A673 (cell line): Measurements from ENCODE around the gene FPR3. TPM values are rescaled to one million over a fixed set of nuclear protein-coding genes. Genes with fewer than 3 reads are reported as not detected.

Experiments used
- BruUV-seq: library from RNA; stranded (reverse); fragments of 400-500 nt; replicated peaks from 2 replicates; lab custom pipeline; 2021; lab: Mats Ljungman, UMichigan
- CTCF ChIA-PET: fragments of 300-600 bp; sonication (Branson Sonifier 250); formaldehyde crosslinking; loops from one replicate; lab custom pipeline; 2022; ENCODE audit warnings: antibody characterized with exemption; lab: Charles Lee
- POLR2A ChIA-PET: fragments of 300-600 bp; sonication (Branson Sonifier 250); formaldehyde crosslinking; loops from one replicate; lab custom pipeline; 2022; ENCODE audit warnings: antibody characterized with exemption; ENCODE audit not compliant: low non-redundant PET; lab: Charles Lee
- DNase-seq: peaks from one replicate; pipeline ENCODE4 v3.0.0-alpha.2; 2015; ENCODE audit warnings: low spot score
- H3K27ac ChIP-seq: fragments of 200-600 bp; sonication (generic); 2 replicates; pipeline ENCODE4 v1.5.1; 2016; ENCODE audit warnings: mixed run types, low read depth, mild to moderate bottlenecking, mixed read lengths, antibody characterized with exemption, low read length; ENCODE audit not compliant: poor library complexity, severe bottlenecking
- H3K27me3 ChIP-seq: fragments of 200-600 bp; sonication (generic); replicated peaks from 2 replicates; pipeline ENCODE4 v1.6.1; 2017; ENCODE audit warnings: mixed run types, low read depth, mild to moderate bottlenecking, mixed read lengths, antibody characterized with exemption, low read length; ENCODE audit not compliant: insufficient read depth, poor library complexity
- H3K36me3 ChIP-seq: fragments of 200-600 bp; sonication (generic); 2 replicates; pipeline ENCODE4 v1.6.1; 2016; ENCODE audit warnings: mixed run types, mild to moderate bottlenecking, mixed read lengths, antibody characterized with exemption, low read length; ENCODE audit not compliant: insufficient read depth, poor library complexity, severe bottlenecking
- H3K4me1 ChIP-seq: fragments of 200-600 bp; sonication (generic); 2 replicates; pipeline ENCODE4 v1.6.1; 2017; ENCODE audit warnings: mixed run types, mild to moderate bottlenecking, mixed read lengths, antibody characterized with exemption, low read length; ENCODE audit not compliant: insufficient read depth, poor library complexity, severe bottlenecking
- H3K4me3 ChIP-seq: fragments of 200-600 bp; sonication (generic); 2 replicates; pipeline ENCODE4 v1.5.1; 2016; ENCODE audit warnings: low read depth, mixed run types, mild to moderate bottlenecking, mixed read lengths, low read length; ENCODE audit not compliant: poor library complexity, severe bottlenecking
- H3K9me3 ChIP-seq: fragments of 200-600 bp; sonication (generic); 2 replicates; pipeline ENCODE4 v1.6.1; 2016; ENCODE audit warnings: mixed run types, low read depth, mild to moderate bottlenecking, mixed read lengths, antibody characterized with exemption, low read length; ENCODE audit not compliant: poor library complexity, severe bottlenecking
- CTCF ChIP-seq: fragments of 300-800, 200-600 bp; sonication (generic); conservative IDR thresholded peaks from 2 replicates; pipeline ENCODE4 v1.5.1; 2017; ENCODE audit warnings: low read depth, mild to moderate bottlenecking, antibody characterized with exemption, low read length, moderate library complexity, mixed read lengths
- EZH2 ChIP-seq: fragments of 200-600 bp; sonication (generic); IDR thresholded peaks from 2 replicates; pipeline ENCODE4 v1.6.1; 2017; ENCODE audit warnings: borderline replicate concordance, low read depth, mild to moderate bottlenecking, mixed read lengths, antibody characterized with exemption, low read length; ENCODE audit not compliant: poor library complexity, severe bottlenecking
- intact Hi-C: fragments of 100-400 bp; cut with micrococcal nuclease; formaldehyde crosslinking; loops from one replicate; pipeline ENCODE4 v1.10.0; 2022; ENCODE audit not compliant: unreplicated experiment
- total RNA-seq: library from RNA; stranded (reverse); gene quantifications from 2 replicates; pipeline ENCODE4 v1.2.3, GENCODE V29; 2021

Gene FPR3
- total RNA-seq, 1 experiment from 2014 or later: not detected

GRCh38 chr19:51861870-51862622 is 67.1 kb downstream of the FPR3 start:
- CTCF ChIA-PET: no interaction called here
- intact Hi-C loops: no loop called here

DNA sequence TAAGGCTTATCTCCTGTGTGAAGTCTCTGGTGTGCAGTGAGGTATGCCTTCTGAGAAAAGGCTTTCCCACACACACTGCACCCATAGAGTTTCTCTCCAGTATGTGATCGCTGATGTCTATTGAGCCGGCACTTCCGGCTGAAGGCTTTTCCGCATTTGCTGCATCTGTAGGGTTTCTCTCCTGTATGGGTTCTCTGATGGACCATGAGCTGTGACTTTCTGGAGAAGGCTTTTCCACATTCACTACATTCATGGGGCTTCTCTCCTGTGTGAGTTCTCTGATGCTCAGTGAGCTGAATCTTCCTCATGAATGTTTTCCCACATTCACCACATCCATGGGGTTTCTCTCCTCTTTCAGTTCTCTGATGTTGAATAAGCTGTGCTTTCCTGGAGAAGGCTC is 78.1 kb downstream of the FPR3 start:
- intact Hi-C loops: no loop called here
- BruUV-seq: no TSS peak
- no peak overlapping the region for H3K4me3 ChIP-seq
- CTCF ChIA-PET: interaction anchor here (0.5 kb wide), 1 partner anchor 624 kb away, joined by 3 read pairs; no protein-coding TSS in a partner anchor
- H3K4me1 ChIP-seq: no peaks in the 10 kb centered on the region
- no peaks in the 10 kb centered on the region for H3K27me3 ChIP-seq
- peaks cover 44% of the 10 kb centered on the region for H3K9me3 ChIP-seq
- no peak overlapping the region for H3K27ac ChIP-seq
- no peak for DNase-seq
- POLR2A ChIA-PET: no interaction called here
- TF ChIP-seq CTCF: no peak
- no peak for TF ChIP-seq EZH2
- no peaks in the 10 kb centered on the region for H3K36me3 ChIP-seq

More at GRCh38 chr19:51861870-51862622, 67.1 kb downstream of the FPR3 start:
- no peaks in the 10 kb centered on the region for H3K4me1 ChIP-seq
- H3K36me3 ChIP-seq: no peaks in the 10 kb centered on the region
- H3K9me3 ChIP-seq: peaks cover 68% of the 10 kb centered on the region
- no peak overlapping the region for H3K4me3 ChIP-seq
- TF ChIP-seq CTCF (no peak), EZH2 (no peak)
- DNase-seq: no peak
- H3K27me3 ChIP-seq: no peaks in the 10 kb centered on the region
- no peak overlapping the region for H3K27ac ChIP-seq
- BruUV-seq: no TSS peak
- POLR2A ChIA-PET: no interaction called here

Other genes with a start within 250 kb of the FPR3 start
- 10.4 and 15.1 TPM in 2 replicates for gene ZNF175, start 223.9 kb upstream of the FPR3 start, total RNA-seq
- not detected in 2 replicates for gene SIGLEC5, start 164.8 kb upstream of the FPR3 start, total RNA-seq
- not detected in 2 replicates for gene SIGLEC14, start 148.3 kb upstream of the FPR3 start, total RNA-seq
- 28.4 and 28.6 TPM in 2 replicates for gene SPACA6, start 101.8 kb upstream of the FPR3 start, total RNA-seq
- gene HAS1, start 71.2 kb upstream of the FPR3 start, total RNA-seq: not detected in 2 replicates
- gene FPR1, start 43.3 kb upstream of the FPR3 start, total RNA-seq: not detected in 2 replicates
- gene FPR2, start 34.0 kb upstream of the FPR3 start, total RNA-seq: not detected in 2 replicates
- 7.0 and 7.3 TPM in 2 replicates for gene ZNF577, start 92.8 kb downstream of the FPR3 start, total RNA-seq
- gene ZNF649, start 109.9 kb downstream of the FPR3 start, total RNA-seq: 22.9 and 26.3 TPM in 2 replicates
- gene ZNF613, start 132.3 kb downstream of the FPR3 start, total RNA-seq: 5.3 and 7.7 TPM in 2 replicates
- 7.2 TPM in 2 replicates for gene ZNF350, start 191.7 kb downstream of the FPR3 start, total RNA-seq
- gene ZNF615, start 213.1 kb downstream of the FPR3 start, total RNA-seq: 10.2 and 11.4 TPM in 2 replicates
- 9.7 and 12.5 TPM in 2 replicates for gene ZNF614, start 233.2 kb downstream of the FPR3 start, total RNA-seq